ENCODE results near the gene LDLR.

DNA sequence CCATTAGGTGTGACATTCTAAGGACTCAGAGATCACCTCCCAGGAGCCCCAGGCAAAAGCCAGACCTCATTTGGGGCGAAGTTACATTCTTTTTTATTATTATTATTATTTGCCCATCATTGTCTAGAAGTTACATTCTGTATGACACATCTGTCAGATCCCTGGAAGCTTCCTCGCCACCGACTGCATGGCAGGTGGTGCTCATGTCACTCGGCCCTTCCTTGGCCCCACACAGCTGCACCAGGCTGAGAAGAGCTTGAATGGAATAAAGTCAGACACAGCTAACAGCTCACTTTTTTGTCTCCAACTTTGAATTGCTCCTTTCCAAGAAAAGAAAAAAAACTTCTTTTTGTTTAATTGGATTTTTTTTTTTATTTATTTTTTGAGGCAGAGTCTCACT lies 41.4 kb upstream of the LDLR start:
- no peak for TF ChIP-seq POLR2A (IDR thresholded peaks at IDR 0.05)
- no peak for TF ChIP-seq CTCF (IDR thresholded peaks at IDR 0.05 in 4 of 5, conservative IDR thresholded peaks at IDR 0.05 in 1 of 5)

Data from gastrocnemius medialis (tissue), 4 donors.